ENCODE results near the gene DDX3X.

DNA sequence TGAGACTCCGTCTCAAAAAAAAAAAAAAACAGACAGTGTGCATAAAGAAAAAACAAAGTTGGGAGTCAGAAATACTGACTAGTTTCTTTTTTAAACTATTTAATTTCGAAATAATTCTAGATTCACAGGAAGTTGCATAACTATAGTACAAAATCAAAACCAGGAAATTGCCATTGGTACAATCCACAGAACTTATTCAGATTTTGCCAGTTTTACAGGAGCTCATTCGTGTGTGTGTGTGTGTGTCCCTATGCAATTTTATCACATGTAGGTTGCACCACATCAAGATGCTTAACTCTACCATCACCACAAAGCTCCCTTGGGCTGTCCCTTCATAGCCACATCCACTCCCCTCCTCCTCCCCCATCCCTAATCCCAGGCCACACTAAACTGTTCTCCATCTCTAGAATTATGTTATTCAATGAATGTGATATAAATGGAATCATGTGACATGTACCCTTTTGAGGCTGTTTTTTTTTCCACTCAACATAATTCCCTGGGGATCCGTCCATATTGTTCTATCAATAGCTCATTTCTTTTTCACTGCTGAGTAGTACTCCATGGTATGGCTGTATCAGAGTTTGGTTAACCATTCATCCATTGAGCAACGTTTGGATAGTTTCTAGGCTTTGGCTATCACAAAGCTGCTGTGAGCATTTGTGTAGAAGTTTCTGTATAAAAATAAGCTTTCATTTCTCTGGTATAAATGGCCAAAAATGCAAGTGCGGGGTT lies 16.3 kb upstream of the DDX3X start:
- TF ChIP-seq, protein P1, sequence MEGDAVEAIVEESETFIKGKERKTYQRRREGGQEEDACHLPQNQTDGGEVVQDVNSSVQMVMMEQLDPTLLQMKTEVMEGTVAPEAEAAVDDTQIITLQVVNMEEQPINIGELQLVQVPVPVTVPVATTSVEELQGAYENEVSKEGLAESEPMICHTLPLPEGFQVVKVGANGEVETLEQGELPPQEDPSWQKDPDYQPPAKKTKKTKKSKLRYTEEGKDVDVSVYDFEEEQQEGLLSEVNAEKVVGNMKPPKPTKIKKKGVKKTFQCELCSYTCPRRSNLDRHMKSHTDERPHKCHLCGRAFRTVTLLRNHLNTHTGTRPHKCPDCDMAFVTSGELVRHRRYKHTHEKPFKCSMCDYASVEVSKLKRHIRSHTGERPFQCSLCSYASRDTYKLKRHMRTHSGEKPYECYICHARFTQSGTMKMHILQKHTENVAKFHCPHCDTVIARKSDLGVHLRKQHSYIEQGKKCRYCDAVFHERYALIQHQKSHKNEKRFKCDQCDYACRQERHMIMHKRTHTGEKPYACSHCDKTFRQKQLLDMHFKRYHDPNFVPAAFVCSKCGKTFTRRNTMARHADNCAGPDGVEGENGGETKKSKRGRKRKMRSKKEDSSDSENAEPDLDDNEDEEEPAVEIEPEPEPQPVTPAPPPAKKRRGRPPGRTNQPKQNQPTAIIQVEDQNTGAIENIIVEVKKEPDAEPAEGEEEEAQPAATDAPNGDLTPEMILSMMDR (IDR thresholded peaks at IDR 0.05), result no peak
- TF ChIP-seq POLR2AphosphoS5 (IDR thresholded peaks at IDR 0.05) (no peak), POLR2A (IDR thresholded peaks at IDR 0.05) (no peak)

Data from suprapubic skin (tissue), 4 donors.